Measurements from ENCODE around the gene CGREF1.

Gene CGREF1

DNA sequence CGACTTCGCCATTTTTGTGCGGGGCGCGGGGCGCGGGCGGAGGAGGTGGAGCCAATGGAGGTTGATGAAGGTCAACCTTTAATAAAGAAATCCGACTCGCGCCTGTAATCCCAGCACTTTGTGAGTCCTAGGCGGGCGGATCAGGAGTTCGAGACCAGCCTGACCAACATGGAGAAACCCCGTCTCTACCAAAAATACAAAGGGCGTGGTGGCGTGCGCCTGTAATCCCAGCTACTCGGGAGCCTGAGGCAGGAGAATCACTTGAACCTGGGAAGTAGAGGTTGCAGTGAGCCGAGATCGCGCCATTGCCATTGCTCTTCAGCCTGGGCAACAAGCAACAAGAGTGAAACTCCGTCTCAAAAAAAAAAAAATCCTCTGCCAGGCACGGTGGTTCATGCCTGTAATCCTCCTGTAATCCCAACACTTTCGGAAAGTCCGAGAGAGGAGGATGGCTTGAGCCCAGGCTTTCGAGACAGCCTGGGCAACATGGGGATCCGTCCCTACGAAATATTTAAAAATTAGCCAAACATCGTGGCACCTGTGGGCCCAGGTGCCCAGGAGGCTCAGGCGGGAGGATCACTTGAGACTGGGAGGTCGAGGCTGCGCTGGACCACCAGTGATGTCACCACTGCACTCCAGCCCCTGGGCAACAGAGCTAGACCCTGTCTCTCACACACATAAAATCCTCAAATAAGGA is 16.0 kb upstream of the CGREF1 start:
- TF ChIP-seq, protein P1, sequence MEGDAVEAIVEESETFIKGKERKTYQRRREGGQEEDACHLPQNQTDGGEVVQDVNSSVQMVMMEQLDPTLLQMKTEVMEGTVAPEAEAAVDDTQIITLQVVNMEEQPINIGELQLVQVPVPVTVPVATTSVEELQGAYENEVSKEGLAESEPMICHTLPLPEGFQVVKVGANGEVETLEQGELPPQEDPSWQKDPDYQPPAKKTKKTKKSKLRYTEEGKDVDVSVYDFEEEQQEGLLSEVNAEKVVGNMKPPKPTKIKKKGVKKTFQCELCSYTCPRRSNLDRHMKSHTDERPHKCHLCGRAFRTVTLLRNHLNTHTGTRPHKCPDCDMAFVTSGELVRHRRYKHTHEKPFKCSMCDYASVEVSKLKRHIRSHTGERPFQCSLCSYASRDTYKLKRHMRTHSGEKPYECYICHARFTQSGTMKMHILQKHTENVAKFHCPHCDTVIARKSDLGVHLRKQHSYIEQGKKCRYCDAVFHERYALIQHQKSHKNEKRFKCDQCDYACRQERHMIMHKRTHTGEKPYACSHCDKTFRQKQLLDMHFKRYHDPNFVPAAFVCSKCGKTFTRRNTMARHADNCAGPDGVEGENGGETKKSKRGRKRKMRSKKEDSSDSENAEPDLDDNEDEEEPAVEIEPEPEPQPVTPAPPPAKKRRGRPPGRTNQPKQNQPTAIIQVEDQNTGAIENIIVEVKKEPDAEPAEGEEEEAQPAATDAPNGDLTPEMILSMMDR (IDR thresholded peaks at IDR 0.05): no peak

DNA sequence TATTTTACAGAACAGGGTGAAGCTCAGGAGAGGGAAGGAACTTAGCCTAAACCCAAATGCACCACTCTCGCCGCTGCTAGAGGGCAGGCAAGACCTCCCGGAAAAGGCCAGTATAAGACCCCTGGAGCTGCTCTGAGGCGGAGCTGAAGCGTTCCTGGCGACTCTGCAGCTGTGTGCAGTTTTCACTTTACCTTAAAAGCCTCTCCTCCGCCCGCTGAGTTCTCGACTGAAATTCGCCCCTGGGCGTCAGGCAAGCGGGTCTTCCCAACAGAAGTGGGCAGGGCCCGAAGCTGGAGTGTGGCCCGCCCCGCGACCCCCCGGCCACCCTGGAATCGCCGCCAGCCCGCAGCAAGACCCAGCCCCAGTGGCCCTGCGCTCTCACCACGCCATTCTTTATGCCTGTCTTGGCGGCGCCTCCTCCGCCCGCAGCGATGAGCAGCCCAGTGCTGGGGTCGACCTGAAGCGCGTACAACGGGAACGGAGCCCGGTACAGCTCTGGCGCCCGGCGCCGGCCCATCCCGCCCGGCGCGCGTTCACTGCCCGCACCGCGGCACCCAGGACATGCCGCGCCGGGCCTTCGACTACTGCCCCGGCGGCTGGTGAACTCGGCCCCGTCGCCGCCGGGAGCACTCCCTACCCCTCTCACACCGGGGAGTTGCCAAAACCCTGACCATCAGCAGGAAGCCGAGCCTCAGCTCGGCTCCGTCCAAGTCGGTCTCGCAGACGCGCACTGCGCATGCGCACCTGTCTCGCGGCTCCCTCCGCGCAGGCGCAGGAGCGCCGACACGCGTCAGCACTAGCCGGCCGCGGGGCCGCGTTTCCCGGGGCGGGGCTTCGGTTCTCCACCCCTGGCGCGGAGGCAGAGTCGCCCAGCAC is 15.2 kb upstream of the CGREF1 start, which contains the start of gene PREB:
PREB (minus strand) TSS at position 732 of the 876 bp plus-strand sequence; CDS start at position 517, 215 bp downstream.
- TF ChIP-seq, protein P1 (IDR thresholded peaks at IDR 0.05): no peak

DNA sequence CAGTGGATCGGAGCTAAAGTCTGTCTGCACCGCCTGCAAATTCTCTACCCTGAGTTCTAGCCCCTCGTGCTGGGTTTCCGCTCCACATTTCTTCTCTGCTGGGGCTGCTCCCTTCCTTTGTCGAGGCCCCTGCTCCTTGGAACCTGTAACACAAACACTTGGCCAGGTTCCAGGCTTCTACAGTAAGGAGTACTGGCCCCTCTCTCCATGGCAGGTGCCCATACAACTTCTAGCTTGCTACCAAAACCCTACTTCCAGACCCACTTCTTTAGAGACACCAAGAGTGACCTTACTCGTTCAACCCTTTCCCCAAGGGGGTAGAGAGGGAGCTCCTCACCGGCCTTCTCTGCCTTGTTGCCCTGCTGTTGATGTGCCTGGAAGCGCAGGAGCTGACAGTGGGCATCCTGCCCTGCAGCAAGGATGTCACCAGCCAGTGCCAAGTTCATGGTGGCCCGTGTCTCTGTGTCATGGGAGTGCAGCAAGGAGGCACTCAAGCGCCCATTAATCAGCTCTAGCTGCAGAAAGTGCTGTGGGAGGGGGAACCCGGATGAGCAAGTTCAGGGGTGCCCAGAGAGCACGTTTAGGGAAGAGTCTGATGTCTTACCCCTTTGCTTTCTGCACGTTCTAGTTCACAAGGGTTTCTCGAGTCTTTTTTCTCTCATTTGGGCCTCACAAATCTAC is 14.4 kb upstream of the CGREF1 start:
- TF ChIP-seq, protein P1 (IDR thresholded peaks at IDR 0.05): no peak

DNA sequence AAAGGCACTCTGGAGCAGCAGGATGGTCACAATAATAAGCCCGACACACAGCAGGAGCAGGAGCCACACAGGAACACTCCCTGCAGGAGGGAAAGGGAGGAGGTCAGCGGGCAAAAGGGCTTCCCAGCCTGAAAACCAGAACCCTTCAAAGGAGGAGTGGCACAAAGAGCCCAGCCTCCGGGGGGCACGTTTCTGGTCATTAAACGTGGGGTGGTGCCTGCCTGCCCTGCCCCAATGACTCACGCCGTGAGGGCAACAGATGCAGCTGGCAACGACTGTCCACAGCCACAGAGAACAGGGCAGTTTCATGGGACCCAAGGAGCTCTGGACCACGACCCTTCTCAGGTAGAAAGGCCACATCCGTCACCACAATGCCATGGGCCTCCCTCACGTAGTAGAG is 12.5 kb upstream of the CGREF1 start:
- TF ChIP-seq, protein P1 (IDR thresholded peaks at IDR 0.05): no peak

DNA sequence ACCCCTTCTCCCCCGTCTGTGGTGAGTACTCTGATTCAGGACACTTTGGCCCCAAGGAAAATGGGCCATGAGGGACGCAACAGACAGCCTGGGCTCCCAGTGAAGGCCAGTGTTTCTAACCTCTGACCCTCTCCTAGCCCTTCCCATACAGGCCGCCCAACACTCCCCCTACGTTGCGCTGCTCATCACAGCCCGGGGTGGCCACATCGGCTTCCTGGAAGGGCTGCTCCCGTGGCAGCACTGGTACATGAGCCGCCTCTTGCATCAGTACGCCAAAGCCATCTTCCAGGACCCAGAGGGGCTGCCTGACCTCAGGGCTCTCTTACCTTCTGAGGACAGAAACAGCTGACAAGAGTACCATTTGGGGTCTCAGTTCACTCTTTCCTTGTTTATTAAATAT is 11.5 kb upstream of the CGREF1 start:
- TF ChIP-seq, protein P1 (IDR thresholded peaks at IDR 0.05): no peak

DNA sequence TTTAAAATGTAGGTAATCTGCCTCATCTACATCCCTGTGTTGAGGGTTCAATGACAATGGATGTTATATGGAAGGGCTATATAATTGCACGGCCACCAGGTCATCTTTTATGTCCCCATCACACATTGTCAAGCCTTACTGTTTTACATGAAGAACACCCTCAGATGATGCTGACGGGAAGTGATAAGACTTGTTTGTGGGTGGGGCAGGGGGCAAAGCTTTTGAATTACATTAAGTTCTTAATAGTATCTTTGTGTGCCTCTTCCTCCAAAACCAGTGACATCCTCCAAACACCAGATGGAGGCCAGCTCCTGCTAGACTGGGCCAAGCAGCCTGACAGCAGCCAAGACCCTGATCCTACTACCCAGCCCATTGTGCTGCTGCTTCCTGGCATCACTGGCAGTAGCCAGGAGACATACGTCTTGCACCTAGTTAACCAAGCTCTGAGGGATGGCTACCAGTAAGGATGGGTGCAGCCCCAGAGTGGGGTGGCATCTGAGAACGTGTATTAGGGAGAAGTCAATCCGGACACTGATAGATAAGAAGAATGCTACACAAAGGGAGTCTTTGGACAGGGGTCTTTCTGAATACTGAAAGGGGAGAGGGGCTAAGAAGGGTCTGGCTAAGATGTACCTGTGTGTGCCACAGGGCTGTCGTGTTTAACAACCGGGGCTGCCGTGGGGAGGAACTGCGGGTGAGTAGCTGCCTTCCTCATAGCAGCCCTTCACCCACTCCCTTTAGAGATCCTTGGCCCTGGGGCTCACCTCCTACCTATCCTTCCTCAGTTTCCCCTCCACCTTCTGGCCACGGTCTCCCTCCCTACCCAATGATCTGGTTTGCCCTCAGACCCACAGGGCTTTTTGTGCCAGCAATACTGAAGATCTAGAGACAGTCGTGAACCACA is 10.0 kb upstream of the CGREF1 start:
- TF ChIP-seq, protein P1 (IDR thresholded peaks at IDR 0.05): no peak
